Activated CD8-positive, alpha-beta T cell treated with anti-CD3 and anti-CD28 coated beads for 36 hours (primary cell): ENCODE results near the gene SCLY. TPM values are rescaled to one million over a fixed set of nuclear protein-coding genes. Genes with fewer than 3 reads are reported as not detected.
"Not testable (repeated sequence)": the region's sequence is repeated elsewhere in the genome, so short reads cannot be mapped to it uniquely, and the experiment has no call there.

Experiments
- ATAC-seq: fragments of 200-7000 bp; cut with Tn5 transposase; one replicate; pipeline ENCODE4 v1.10.0; 2021; ENCODE audit warnings: mild to moderate bottlenecking, moderate library complexity
- CTCF ChIA-PET: fragments of 350-600 bp; sonication (Branson Sonifier 250); formaldehyde crosslinking; loops from one replicate; lab custom pipeline; 2021; ENCODE audit warnings: antibody characterized with exemption; lab: Charles Lee
- POLR2A ChIA-PET: fragments of 350-600 bp; sonication (Branson Sonifier 250); formaldehyde crosslinking; loops from one replicate; lab custom pipeline; 2021; ENCODE audit warnings: antibody characterized with exemption; lab: Charles Lee
- DNase-seq: peaks from one replicate; pipeline ENCODE4 v3.0.0-alpha.2; 2020
- H3K27ac Mint-ChIP-seq: one replicate; pipeline ENCODE4 v1.8.0; 2021; ENCODE audit warnings: mild to moderate bottlenecking, mixed read lengths
- H3K27me3 Mint-ChIP-seq: one replicate; pipeline ENCODE4 v1.8.0; 2021; ENCODE audit warnings: mixed read lengths
- H3K36me3 Mint-ChIP-seq: one replicate; pipeline ENCODE4 v1.8.0; 2021; ENCODE audit warnings: low read depth, mixed read lengths
- H3K4me1 Mint-ChIP-seq: one replicate; pipeline ENCODE4 v1.8.0; 2021; ENCODE audit warnings: low read depth, mixed read lengths
- H3K4me3 Mint-ChIP-seq: one replicate; pipeline ENCODE4 v1.8.0; 2021; ENCODE audit warnings: mild to moderate bottlenecking, moderate library complexity, mixed read lengths
- H3K9me3 Mint-ChIP-seq: one replicate; pipeline ENCODE4 v1.8.0; 2021; ENCODE audit warnings: mixed read lengths
- intact Hi-C: fragments of 100-400 bp; cut with micrococcal nuclease; formaldehyde crosslinking; loops from one replicate; pipeline ENCODE4 v1.10.0; 2022
- total RNA-seq, 2 experiments: library from RNA; stranded (reverse); gene quantifications; one replicate each; pipeline ENCODE4 v1.2.3, GENCODE V29; 2021
- TF ChIP-seq, protein P1 (sequence below): fragments of 200-600 bp; IDR thresholded peaks from one replicate; pipeline ENCODE4 v1.8.0; 2022; ENCODE audit warnings: antibody characterized with exemption, mild to moderate bottlenecking

SCLY gene
- total RNA-seq, 2 experiments from 2014 or later: 77.9 to 93.2 TPM

DNA sequence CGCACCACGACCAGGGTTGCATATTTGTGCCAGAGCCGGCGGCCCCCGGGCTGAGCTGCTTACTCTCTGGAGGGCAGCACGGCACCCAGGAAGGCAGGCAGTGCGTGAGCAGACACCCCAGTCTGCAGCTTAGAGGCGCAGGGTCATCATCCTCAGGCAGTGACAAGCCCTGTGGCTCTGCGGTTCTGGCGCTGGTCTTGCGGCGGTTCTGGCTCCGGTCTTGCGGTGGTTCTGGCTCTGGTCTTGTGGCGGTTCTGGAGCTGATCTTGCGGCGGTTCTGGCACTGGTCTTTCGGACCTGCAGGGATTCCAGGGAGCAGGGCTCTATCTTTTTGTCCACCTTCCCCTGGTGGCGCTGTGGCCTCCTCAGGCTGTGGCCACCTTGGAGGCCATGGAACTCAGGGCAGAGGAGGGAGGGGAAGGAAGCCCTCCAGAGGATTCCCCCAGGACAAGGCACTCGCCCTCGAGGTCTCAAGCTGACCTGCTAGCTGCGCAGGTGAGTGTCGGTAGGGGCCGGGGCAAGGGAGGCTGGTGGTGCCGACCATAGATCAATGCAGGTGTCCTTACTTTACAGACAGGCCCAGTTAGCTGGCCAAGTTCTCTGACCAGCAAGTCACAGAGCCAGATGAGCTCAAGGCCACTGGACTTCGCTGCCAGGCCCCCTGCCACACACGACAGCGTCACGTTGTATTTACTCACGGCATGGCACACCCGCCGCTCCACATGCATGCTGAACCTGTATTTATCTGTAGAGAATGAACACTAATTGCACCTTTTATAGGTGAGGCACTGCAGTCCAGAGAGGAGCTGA lies 54.3 kb downstream of the SCLY start:
- Mint-ChIP-seq H3K27ac (no peak overlapping the region), H3K4me1 (no peaks in the 10 kb centered on the region), H3K9me3 (peaks cover 8% of the 10 kb centered on the region), H3K4me3 (no peak overlapping the region), H3K36me3 (no peaks in the 10 kb centered on the region), H3K27me3 (no peaks in the 10 kb centered on the region)
- TF ChIP-seq, protein P1, sequence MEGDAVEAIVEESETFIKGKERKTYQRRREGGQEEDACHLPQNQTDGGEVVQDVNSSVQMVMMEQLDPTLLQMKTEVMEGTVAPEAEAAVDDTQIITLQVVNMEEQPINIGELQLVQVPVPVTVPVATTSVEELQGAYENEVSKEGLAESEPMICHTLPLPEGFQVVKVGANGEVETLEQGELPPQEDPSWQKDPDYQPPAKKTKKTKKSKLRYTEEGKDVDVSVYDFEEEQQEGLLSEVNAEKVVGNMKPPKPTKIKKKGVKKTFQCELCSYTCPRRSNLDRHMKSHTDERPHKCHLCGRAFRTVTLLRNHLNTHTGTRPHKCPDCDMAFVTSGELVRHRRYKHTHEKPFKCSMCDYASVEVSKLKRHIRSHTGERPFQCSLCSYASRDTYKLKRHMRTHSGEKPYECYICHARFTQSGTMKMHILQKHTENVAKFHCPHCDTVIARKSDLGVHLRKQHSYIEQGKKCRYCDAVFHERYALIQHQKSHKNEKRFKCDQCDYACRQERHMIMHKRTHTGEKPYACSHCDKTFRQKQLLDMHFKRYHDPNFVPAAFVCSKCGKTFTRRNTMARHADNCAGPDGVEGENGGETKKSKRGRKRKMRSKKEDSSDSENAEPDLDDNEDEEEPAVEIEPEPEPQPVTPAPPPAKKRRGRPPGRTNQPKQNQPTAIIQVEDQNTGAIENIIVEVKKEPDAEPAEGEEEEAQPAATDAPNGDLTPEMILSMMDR: no peak
- CTCF ChIA-PET: no interaction called here
- DNase-seq (no peak), ATAC-seq (no peak)
- intact Hi-C loops: no loop called here
- POLR2A ChIA-PET: no interaction called here

DNA sequence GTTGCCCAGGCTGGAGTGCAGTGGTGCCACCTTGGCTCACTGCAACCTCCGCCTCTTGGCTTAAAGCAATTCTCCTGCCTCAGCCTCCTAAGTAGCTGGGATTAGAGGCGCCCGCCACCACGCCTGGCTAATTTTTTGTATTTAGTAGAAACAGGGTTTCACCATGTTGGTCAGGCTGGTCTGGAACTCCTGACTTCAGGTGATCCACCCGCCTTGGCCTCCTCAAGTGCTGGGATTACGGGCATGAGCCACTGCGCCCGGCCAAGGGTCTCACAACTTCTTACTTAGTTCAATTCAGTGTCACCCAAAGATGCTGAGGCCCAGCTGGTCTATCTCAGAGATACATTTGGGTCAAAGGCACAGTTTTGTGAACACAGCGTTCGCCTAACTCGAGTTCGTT lies 54.9 kb downstream of the SCLY start:
- H3K36me3 Mint-ChIP-seq, POLR2A ChIA-PET, H3K27ac Mint-ChIP-seq, H3K9me3 Mint-ChIP-seq, intact Hi-C loops, H3K4me1 Mint-ChIP-seq, DNase-seq, CTCF ChIA-PET, ATAC-seq, H3K27me3 Mint-ChIP-seq, H3K4me3 Mint-ChIP-seq: not testable (repeated sequence)

DNA sequence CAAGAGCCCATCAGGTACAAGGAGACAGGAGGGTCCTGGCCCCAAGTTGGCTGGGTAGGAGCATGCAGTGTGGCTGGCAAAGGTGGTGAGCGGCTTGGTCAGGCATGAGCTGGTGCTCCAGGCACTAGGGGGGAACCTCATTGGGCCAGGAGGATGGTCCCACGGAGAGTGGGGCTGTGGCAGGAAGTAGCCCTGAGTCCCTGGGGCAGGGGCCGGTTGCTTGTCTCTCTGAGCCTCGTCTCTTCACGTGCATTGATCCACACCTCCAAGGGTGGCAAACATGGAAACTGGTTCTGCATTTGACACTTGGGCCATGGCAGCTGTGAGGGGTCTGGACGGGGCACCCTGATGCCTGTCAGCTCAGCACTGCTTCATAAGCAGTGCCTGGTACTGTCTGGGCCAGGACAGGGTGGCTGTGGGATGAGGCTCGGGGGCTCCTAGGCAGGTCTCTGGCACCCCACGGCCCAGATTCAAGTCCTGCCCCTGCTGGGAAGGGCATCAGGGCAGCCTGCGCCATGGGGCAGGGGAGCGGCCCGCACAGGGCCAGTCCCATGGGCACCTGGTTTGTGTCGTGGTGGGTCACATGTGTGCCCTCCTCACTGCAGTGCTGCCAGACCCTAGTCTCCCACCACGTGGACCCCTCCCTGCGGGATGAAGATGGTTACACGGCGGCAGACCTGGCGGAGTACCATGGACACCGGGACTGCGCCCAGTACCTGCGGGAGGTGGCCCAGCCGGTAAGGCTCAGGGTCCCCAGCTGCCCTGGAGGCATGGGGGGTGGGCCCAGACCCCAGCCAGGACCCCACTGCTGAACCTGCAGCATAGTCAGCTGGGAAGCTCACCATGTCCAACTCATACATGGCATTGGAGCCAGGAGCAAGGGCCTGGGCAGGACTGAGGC lies 55.7 kb downstream of the SCLY start:
- POLR2A ChIA-PET: no interaction called here
- TF ChIP-seq, protein P1: no peak
- CTCF ChIA-PET: no interaction called here
- no peaks in the 10 kb centered on the region for H3K4me1 Mint-ChIP-seq
- H3K27me3 Mint-ChIP-seq: no peaks in the 10 kb centered on the region
- H3K27ac Mint-ChIP-seq: no peak overlapping the region
- H3K4me3 Mint-ChIP-seq: no peak overlapping the region
- no peak for DNase-seq
- intact Hi-C loops: no loop called here
- H3K9me3 Mint-ChIP-seq: peaks cover 8% of the 10 kb centered on the region
- ATAC-seq: no peak
- H3K36me3 Mint-ChIP-seq: no peaks in the 10 kb centered on the region

DNA sequence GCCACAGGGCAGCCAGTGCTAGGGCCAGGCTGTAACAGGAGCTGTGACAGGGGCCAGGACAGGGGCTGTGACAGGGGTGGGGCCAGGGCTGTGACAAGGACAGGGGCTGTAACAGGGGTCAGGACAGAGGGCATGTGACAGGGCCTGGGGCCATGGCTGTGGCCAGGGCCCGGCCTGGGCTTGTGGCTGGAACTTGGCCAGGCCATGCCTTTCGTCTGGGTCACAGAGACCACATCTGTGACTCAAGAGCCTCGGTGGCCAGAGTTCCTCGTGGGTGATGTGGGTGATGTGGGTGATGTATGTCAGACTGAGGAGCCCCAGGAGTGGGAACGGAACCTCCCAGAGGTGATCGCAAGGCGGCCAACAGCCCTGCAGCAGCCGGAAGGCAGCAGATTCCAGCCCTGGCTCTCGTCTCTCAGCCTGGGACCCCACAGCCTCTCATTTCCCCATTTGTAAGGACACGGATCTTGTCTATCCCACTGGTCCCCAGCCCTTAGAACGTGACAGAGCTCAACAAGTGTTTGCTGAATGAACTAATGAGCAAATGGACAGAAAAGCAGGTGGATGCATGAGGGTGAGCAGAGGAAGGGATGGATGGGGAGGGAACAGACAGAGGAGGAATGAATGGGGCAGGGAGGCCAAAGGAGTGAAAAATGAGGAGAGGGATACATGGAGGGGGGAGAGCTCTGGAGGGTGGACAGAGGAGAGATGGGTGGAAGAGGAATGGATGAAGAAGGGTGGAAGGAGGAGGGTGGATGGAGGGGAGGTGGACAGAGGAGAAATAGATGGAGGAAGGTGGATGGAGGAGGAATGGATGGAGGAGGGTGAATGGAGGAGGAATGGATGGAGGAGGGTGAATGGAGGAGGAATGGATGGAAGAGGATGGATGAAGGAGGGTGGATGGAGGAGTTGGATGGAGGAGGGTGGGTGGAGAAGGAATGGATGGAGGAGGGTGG lies 56.7 kb downstream of the SCLY start:
- H3K9me3 Mint-ChIP-seq: peaks cover 8% of the 10 kb centered on the region
- ChIA-PET POLR2A (no interaction called here), CTCF (no interaction called here)
- TF ChIP-seq, protein P1: no peak
- ATAC-seq (no peak), DNase-seq (no peak)
- no peaks in the 10 kb centered on the region for H3K27me3 Mint-ChIP-seq
- H3K27ac Mint-ChIP-seq: no peak overlapping the region
- H3K36me3 Mint-ChIP-seq: no peaks in the 10 kb centered on the region
- no peaks in the 10 kb centered on the region for H3K4me1 Mint-ChIP-seq
- H3K4me3 Mint-ChIP-seq: no peak overlapping the region
- intact Hi-C loops: no loop called here
